Breast epithelium (tissue), 3 donors: ENCODE results near the gene ITIH5.

Experiments used
- POLR2A ChIP-seq: fragments of 450-650 bp; IDR thresholded peaks from one replicate; pipeline ENCODE4 v1.6.1; 2016; ENCODE audit warnings: antibody characterized with exemption, mild to moderate bottlenecking, moderate library complexity
- POLR2AphosphoS5 ChIP-seq, 3 donors: sonication (generic); formaldehyde crosslinking; IDR thresholded peaks; one replicate each; pipeline ENCODE4 v1.6.1; 2017; ENCODE audit warnings: antibody characterized with exemption in 3 of 3
- TF ChIP-seq, protein P1 (sequence below), 3 donors: fragments of 450-650 bp; IDR thresholded peaks; one replicate each; pipeline ENCODE4 v1.5.1; 2016 to 2017; ENCODE audit warnings: antibody characterized with exemption in 3 of 3, mild to moderate bottlenecking in 3 of 3, moderate library complexity in 3 of 3

DNA sequence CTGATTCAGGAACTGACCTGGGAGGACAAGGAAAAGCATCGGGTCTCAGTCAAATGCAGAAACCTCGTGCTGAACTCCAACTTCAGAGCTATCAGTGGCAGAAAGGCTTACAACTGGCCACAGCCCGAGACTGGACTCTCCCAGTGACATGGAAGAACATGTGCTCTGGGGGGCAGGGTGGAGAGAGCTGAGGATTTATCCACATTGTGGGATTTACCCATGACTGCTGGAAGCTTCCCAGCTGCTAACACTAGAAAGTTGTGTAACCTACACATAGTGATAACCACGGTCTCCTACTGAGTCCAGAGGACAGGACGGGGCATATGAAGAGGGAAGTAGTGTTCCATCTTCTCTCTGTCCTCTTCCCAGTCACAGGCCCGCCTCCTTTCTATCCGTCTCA is 103.4 kb downstream of the ITIH5 start:
- TF ChIP-seq, protein P1, sequence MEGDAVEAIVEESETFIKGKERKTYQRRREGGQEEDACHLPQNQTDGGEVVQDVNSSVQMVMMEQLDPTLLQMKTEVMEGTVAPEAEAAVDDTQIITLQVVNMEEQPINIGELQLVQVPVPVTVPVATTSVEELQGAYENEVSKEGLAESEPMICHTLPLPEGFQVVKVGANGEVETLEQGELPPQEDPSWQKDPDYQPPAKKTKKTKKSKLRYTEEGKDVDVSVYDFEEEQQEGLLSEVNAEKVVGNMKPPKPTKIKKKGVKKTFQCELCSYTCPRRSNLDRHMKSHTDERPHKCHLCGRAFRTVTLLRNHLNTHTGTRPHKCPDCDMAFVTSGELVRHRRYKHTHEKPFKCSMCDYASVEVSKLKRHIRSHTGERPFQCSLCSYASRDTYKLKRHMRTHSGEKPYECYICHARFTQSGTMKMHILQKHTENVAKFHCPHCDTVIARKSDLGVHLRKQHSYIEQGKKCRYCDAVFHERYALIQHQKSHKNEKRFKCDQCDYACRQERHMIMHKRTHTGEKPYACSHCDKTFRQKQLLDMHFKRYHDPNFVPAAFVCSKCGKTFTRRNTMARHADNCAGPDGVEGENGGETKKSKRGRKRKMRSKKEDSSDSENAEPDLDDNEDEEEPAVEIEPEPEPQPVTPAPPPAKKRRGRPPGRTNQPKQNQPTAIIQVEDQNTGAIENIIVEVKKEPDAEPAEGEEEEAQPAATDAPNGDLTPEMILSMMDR (IDR thresholded peaks at IDR 0.05), result no peak
- TF ChIP-seq POLR2AphosphoS5 (IDR thresholded peaks at IDR 0.05), result no peak
- no peak for TF ChIP-seq POLR2A
